Stomach (tissue), 9 donors: ENCODE measurements around the gene PTCD3. TPM values are rescaled to one million over a fixed set of nuclear protein-coding genes. Genes with fewer than 3 reads are reported as not detected.

Experiments used
- DNase-seq, 2 donors: peaks; one replicate each; pipeline versions ENCODE4 v3.0.0 to v3.0.0-alpha.2; 2013 to 2019
- H3K27ac ChIP-seq, 5 donors: fragments of 200-600 bp in 4 of 5; sonication (generic) in 4 of 5; one replicate each; pipeline ENCODE4 v1.5.1; 2013 to 2019; ENCODE audit warnings: mild to moderate bottlenecking in 1 of 5, moderate library complexity in 1 of 5
- H3K27me3 ChIP-seq, 3 donors: fragments of 200-600 bp; sonication (generic); one replicate each; pipeline ENCODE4 v1.5.1; 2017 to 2019; ENCODE audit warnings: mixed run types in 1 of 3
- H3K36me3 ChIP-seq, 4 donors: fragments of 200-600 bp; sonication (generic); 1 replicate in 3 of 4; 2 replicates in 1 of 4; pipeline ENCODE4 v1.5.1; 2016 to 2019
- H3K4me1 ChIP-seq, 4 donors: fragments of 200-600 bp; sonication (generic); one replicate each; pipeline ENCODE4 v1.5.1; 2016 to 2019
- H3K4me3 ChIP-seq, 4 donors: fragments of 200-600 bp; sonication (generic) in 3 of 4; one replicate each; pipeline ENCODE4 v1.5.1; 2016 to 2019; ENCODE audit warnings: mild to moderate bottlenecking in 1 of 4
- H3K9me3 ChIP-seq, 4 donors: fragments of 200-600 bp; sonication (generic); one replicate each; pipeline ENCODE4 v1.5.1; 2016 to 2019
- EP300 ChIP-seq: sonication (generic); formaldehyde crosslinking; IDR thresholded peaks from one replicate; pipeline ENCODE4 v1.6.1; 2017; ENCODE audit warnings: antibody characterized with exemption
- POLR2A ChIP-seq, 4 donors: fragments of 450-650 bp; IDR thresholded peaks; one replicate each; pipeline ENCODE4 v1.6.1; 2016; ENCODE audit warnings: antibody characterized with exemption in 4 of 4, control low read depth in 2 of 4, mild to moderate bottlenecking in 1 of 4, moderate library complexity in 1 of 4
- POLR2AphosphoS5 ChIP-seq, 3 donors: sonication (generic); formaldehyde crosslinking; IDR thresholded peaks; one replicate each; pipeline ENCODE4 v1.6.1; 2016; ENCODE audit warnings: antibody characterized with exemption in 3 of 3
- WGBS, 5 donors: extraction: QIAGEN DNeasy Blood & Tissue Kit in 3 of 5; methylation state at CpG; one replicate each; pipeline versions ENCODE4 v1.1.5 to v1.1.7; 2013 to 2018; 5-methylcytosine and 5-hydroxymethylcytosine counted together
- intact Hi-C: fragments of 100-400 bp; cut with DNase I; formaldehyde crosslinking; loops from one replicate; pipeline ENCODE4 v1.15.1; 2023; ENCODE audit warnings: low total_unique reads
- polyA plus RNA-seq, 3 donors: library from polyadenylated mRNA; stranded (reverse); fragments of 200-250 nt; gene quantifications; one replicate each; pipeline ENCODE4 v1.2.3, GENCODE V29; 2013
- total RNA-seq, 5 donors: library from RNA; depleted of rRNA; stranded (reverse); fragments of >200 nt; gene quantifications; one replicate each; pipeline versions ENCODE4 v1.1.0 to v1.2.3, GENCODE V29; 2014 to 2016
- TF ChIP-seq, protein P1 (sequence below), 7 experiments: fragments of 450-650 bp in 4 of 7; fragments of 200-600 bp in 3 of 7; sonication (generic) in 3 of 7; IDR thresholded peaks; one replicate each; pipeline ENCODE4 v1.5.1; 2016 to 2019; ENCODE audit warnings: antibody characterized with exemption in 7 of 7, control low read depth in 2 of 7, mild to moderate bottlenecking in 1 of 7
- donor health status: healthy with polysubstance abuse.
- donor health status: Bipolar disorder and iron deficiency.
- donor health status: healthy.

Gene PTCD3
- total and polyA plus RNA-seq, 8 donors, result 9.1 to 158 (median 25.2) TPM

GRCh38 chr2:86160156-86160952, 54.3 kb downstream of the PTCD3 start:
- Histone ChIP-seq H3K4me1 (no peaks in the 10 kb centered on the region), H3K9me3 (no peaks in the 10 kb centered on the region), H3K27ac (no peak overlapping the region), H3K36me3 (peaks cover 53 to 100% (median 99%) of the 10 kb centered on the region in 4 donors), H3K4me3 (no peak overlapping the region), H3K27me3 (no peaks in the 10 kb centered on the region)
- intact Hi-C loops, result no loop called here
- TF ChIP-seq POLR2A (IDR thresholded peaks at IDR 0.05) (no peak), POLR2AphosphoS5 (IDR thresholded peaks at IDR 0.05) (no peak), EP300 (no peak)
- TF ChIP-seq, protein P1, sequence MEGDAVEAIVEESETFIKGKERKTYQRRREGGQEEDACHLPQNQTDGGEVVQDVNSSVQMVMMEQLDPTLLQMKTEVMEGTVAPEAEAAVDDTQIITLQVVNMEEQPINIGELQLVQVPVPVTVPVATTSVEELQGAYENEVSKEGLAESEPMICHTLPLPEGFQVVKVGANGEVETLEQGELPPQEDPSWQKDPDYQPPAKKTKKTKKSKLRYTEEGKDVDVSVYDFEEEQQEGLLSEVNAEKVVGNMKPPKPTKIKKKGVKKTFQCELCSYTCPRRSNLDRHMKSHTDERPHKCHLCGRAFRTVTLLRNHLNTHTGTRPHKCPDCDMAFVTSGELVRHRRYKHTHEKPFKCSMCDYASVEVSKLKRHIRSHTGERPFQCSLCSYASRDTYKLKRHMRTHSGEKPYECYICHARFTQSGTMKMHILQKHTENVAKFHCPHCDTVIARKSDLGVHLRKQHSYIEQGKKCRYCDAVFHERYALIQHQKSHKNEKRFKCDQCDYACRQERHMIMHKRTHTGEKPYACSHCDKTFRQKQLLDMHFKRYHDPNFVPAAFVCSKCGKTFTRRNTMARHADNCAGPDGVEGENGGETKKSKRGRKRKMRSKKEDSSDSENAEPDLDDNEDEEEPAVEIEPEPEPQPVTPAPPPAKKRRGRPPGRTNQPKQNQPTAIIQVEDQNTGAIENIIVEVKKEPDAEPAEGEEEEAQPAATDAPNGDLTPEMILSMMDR (IDR thresholded peaks at IDR 0.05), result no peak
- 90 to 96% (median 95%) methylated on average over 6 of the region's 6 CpGs for WGBS, 5 donors
- no peak for DNase-seq

GRCh38 chr2:86170449-86170848, 64.4 kb downstream of the PTCD3 start:
- Histone ChIP-seq H3K9me3 (no peaks in the 10 kb centered on the region), H3K4me3 (no peak overlapping the region), H3K4me1 (peaks cover 0 to 12% (median 5%) of the 10 kb centered on the region in 4 donors), H3K27ac (no peak overlapping the region), H3K27me3 (no peaks in the 10 kb centered on the region), H3K36me3 (peaks cover 21 to 88% (median 79%) of the 10 kb centered on the region in 4 donors)
- no peak for TF ChIP-seq POLR2A (IDR thresholded peaks at IDR 0.05)
- no peak for TF ChIP-seq POLR2AphosphoS5 (IDR thresholded peaks at IDR 0.05)
- TF ChIP-seq, protein P1 (IDR thresholded peaks at IDR 0.05), result no peak
- TF ChIP-seq EP300, result no peak
- DNase-seq, result no peak
- 89 to 96% (median 93%) methylated on average over 4 of the region's 4 CpGs for WGBS, 5 donors
- intact Hi-C loops, result no loop called here

DNA sequence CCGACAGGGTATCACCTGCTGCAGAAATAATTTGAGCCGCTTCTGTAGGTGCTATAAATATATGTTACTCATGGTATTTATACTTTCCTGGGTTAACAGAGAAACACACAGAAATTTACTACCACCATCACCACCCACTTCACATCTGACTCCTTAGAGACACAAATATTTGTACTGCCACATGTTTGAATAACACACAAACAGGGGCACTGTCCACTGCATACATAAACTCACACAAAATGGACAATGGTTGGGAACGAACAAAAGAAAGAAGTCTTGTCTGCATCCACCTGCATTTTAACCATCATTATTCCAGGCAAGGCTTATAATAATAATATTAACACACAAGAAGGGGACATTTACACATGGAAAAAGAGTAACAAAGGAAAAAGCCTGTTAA, 65.3 kb downstream of the PTCD3 start:
- intact Hi-C loops, result no loop called here
- Histone ChIP-seq H3K4me1 (peaks cover 3 to 21% (median 12%) of the 10 kb centered on the region in 4 donors), H3K36me3 (peaks cover 15 to 87% (median 77%) of the 10 kb centered on the region in 4 donors), H3K27ac (no peak overlapping the region), H3K27me3 (no peaks in the 10 kb centered on the region), H3K4me3 (no peak overlapping the region), H3K9me3 (no peaks in the 10 kb centered on the region)
- 72 to 86% (median 76%) methylated on average over 3 of the region's 3 CpGs for WGBS, 5 donors
- no peak for TF ChIP-seq EP300
- TF ChIP-seq, protein P1 (IDR thresholded peaks at IDR 0.05), result no peak
- no peak for TF ChIP-seq POLR2AphosphoS5 (IDR thresholded peaks at IDR 0.05)
- no peak for TF ChIP-seq POLR2A (IDR thresholded peaks at IDR 0.05)
- no peak for DNase-seq

DNA sequence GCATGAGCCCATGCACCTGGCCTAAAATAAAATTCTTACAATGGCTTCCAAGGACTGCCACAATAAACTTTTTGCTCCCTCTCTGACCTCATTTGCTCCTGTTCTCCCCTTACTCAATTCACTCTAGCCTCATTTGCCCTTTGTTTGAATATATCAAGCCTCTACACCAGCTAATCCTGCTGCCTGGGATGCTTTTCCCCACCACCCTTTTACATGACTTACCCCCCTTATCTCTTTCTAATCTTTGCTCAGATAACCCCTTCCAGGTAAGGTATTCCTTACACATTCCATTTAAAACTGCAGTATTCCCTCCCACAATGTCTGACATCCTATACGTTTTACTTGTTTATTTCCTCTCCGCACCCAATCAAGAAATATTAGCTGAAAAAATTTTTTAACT, 66.6 kb downstream of the PTCD3 start:
- DNase-seq, result no peak
- H3K27ac ChIP-seq, result no peak overlapping the region
- H3K9me3 ChIP-seq, result no peaks in the 10 kb centered on the region
- no peaks in the 10 kb centered on the region for H3K27me3 ChIP-seq
- WGBS, 5 donors, result 16 to 86% (median 70%) methylated on average over 2 of the region's 2 CpGs
- no peak overlapping the region for H3K4me3 ChIP-seq
- intact Hi-C loops, result no loop called here
- peaks cover 3 to 30% (median 18%) of the 10 kb centered on the region in 4 donors for H3K4me1 ChIP-seq
- peaks cover 14 to 84% (median 78%) of the 10 kb centered on the region in 4 donors for H3K36me3 ChIP-seq
- TF ChIP-seq EP300, result no peak
- no peak for TF ChIP-seq POLR2AphosphoS5 (IDR thresholded peaks at IDR 0.05)
- no peak for TF ChIP-seq POLR2A (IDR thresholded peaks at IDR 0.05)
- TF ChIP-seq, protein P1 (IDR thresholded peaks at IDR 0.05), result no peak
